IMR-90 (cell line): ENCODE results near the gene GLCCI1. TPM values are rescaled to one million over a fixed set of nuclear protein-coding genes. Genes with fewer than 3 reads are reported as not detected.

Experiments
- ATAC-seq: fragments of 200-7000 bp; cut with Tn5 transposase; 2 replicates; pipeline ENCODE4 v1.9.1; 2020; ENCODE audit warnings: low read depth, mild to moderate bottlenecking, moderate library complexity
- BruUV-seq: library from RNA; stranded (reverse); fragments of 400-500 nt; replicated peaks from 2 replicates; lab custom pipeline; 2021; lab: Mats Ljungman, UMichigan
- CTCF ChIA-PET: fragments of 300-600 bp; formaldehyde crosslinking; extraction: SDS; loops from one replicate; lab custom pipeline; 2021; ENCODE audit warnings: antibody characterized with exemption; lab: Yijun Ruan, JAX
- POLR2A ChIA-PET: fragments of 300-600 bp; sonication (Branson Sonifier 250); formaldehyde crosslinking; loops from one replicate; lab custom pipeline; 2022; ENCODE audit warnings: antibody characterized with exemption; ENCODE audit not compliant: unreplicated experiment; lab: Charles Lee
- DNase-seq: peaks from one replicate; pipeline ENCODE4 v3.0.0; 2013
- H2AFZ ChIP-seq: replicated peaks from 2 replicates; pipeline ENCODE3; 2013; ENCODE audit warnings: low read length, mild to moderate bottlenecking; ENCODE audit not compliant: poor library complexity
- H2AK5ac ChIP-seq: 2 replicates; pipeline ENCODE4 v1.6.1; 2013; ENCODE audit warnings: low read depth, low read length, inconsistent platforms
- H2AK9ac ChIP-seq: replicated peaks from 2 replicates; pipeline ENCODE3; 2013; ENCODE audit warnings: mild to moderate bottlenecking, low read depth, low read length, moderate library complexity; ENCODE audit not compliant: poor library complexity
- H2BK120ac ChIP-seq: 2 replicates; pipeline ENCODE4 v1.6.1; 2013; ENCODE audit warnings: low read depth, low read length, inconsistent platforms
- H2BK15ac ChIP-seq: 3 replicates; pipeline ENCODE4 v1.6.1; 2013; ENCODE audit warnings: low read depth, low read length, inconsistent platforms
- H2BK20ac ChIP-seq: 2 replicates; pipeline ENCODE4 v1.6.1; 2013; ENCODE audit warnings: low read depth, mild to moderate bottlenecking, inconsistent platforms, low read length, moderate library complexity
- H2BK5ac ChIP-seq: 2 replicates; pipeline ENCODE4 v1.6.1; 2013; ENCODE audit warnings: mild to moderate bottlenecking, low read depth, low read length, inconsistent platforms; ENCODE audit not compliant: poor library complexity, severe bottlenecking
- H3K14ac ChIP-seq: replicated peaks from 2 replicates; pipeline ENCODE4 v1.6.1; 2013; ENCODE audit warnings: low read depth, low read length, inconsistent platforms
- H3K18ac ChIP-seq: 2 replicates; pipeline ENCODE4 v1.6.1; 2013; ENCODE audit warnings: low read depth, low read length, control low read depth
- H3K23ac ChIP-seq: 2 replicates; pipeline ENCODE4 v1.6.1; 2013; ENCODE audit warnings: low read depth, low read length, inconsistent platforms
- H3K27ac ChIP-seq: 2 replicates; pipeline ENCODE4 v1.5.1; 2013; ENCODE audit warnings: mild to moderate bottlenecking, control low read depth, low read length; ENCODE audit not compliant: insufficient read depth
- H3K27me3 ChIP-seq: 2 replicates; pipeline ENCODE4 v1.6.1; 2013; ENCODE audit warnings: low read length; ENCODE audit not compliant: control insufficient read depth, insufficient read depth
- H3K36me3 ChIP-seq: 2 replicates; pipeline ENCODE4 v1.6.1; 2013; ENCODE audit warnings: low read length, mixed read lengths; ENCODE audit not compliant: control insufficient read depth, insufficient read depth
- H3K4ac ChIP-seq: 2 replicates; pipeline ENCODE4 v1.6.1; 2013; ENCODE audit warnings: low read depth, low read length, inconsistent platforms
- H3K4me1 ChIP-seq: 2 replicates; pipeline ENCODE4 v1.6.1; 2013; ENCODE audit warnings: low read length, mixed read lengths; ENCODE audit not compliant: control insufficient read depth, insufficient read depth
- H3K4me2 ChIP-seq: 2 replicates; pipeline ENCODE4 v1.6.1; 2013; ENCODE audit warnings: low read depth, mild to moderate bottlenecking, control low read depth, low read length, moderate library complexity
- H3K4me3 ChIP-seq: 2 replicates; pipeline ENCODE4 v1.5.1; 2013; ENCODE audit warnings: low read depth, mild to moderate bottlenecking, control low read depth, low read length, moderate library complexity; ENCODE audit not compliant: insufficient read depth
- H3K56ac ChIP-seq: 2 replicates; pipeline ENCODE4 v1.6.1; 2013; ENCODE audit warnings: low read length, inconsistent platforms; ENCODE audit not compliant: insufficient read depth; ENCODE audit errors: extremely low read depth
- H3K79me1 ChIP-seq, 2 experiments: 2 replicates each; pipeline ENCODE4 v1.6.1; 2013; ENCODE audit warnings: low read length in 2 of 2, inconsistent platforms in 1 of 2, low read depth in 1 of 2
- H3K9ac ChIP-seq: 2 replicates; pipeline ENCODE4 v1.6.1; 2013; ENCODE audit warnings: low read depth, low read length, control low read depth
- H3K9me1 ChIP-seq: 2 replicates; pipeline ENCODE4 v1.6.1; 2013; ENCODE audit warnings: low read length, inconsistent platforms; ENCODE audit not compliant: insufficient read depth
- H3K9me3 ChIP-seq: 2 replicates; pipeline ENCODE4 v1.6.1; 2013; ENCODE audit warnings: low read length; ENCODE audit not compliant: control insufficient read depth, insufficient read depth
- H4K20me1 ChIP-seq: 2 replicates; pipeline ENCODE4 v1.6.1; 2013; ENCODE audit warnings: low read length, inconsistent platforms; ENCODE audit not compliant: insufficient read depth
- H4K5ac ChIP-seq: 2 replicates; pipeline ENCODE4 v1.6.1; 2013; ENCODE audit warnings: mild to moderate bottlenecking, low read depth, low read length, control low read depth
- H4K8ac ChIP-seq, 2 experiments: 2 replicates each; pipeline ENCODE4 v1.6.1; 2013; ENCODE audit warnings: low read depth in 2 of 2, low read length in 2 of 2, control low read depth in 1 of 2, inconsistent platforms in 1 of 2
- H4K91ac ChIP-seq: 2 replicates; pipeline ENCODE4 v1.6.1; 2013; ENCODE audit warnings: low read depth, low read length, inconsistent platforms; ENCODE audit not compliant: insufficient read depth
- BHLHE40 ChIP-seq: fragments of 150-350 bp; IDR thresholded peaks from 2 replicates; pipeline ENCODE4 v1.6.1; 2016; ENCODE audit warnings: mild to moderate bottlenecking, low read depth, low read length
- NFE2L2 ChIP-seq: fragments of 150-350 bp; IDR thresholded peaks from 2 replicates; pipeline ENCODE4 v1.6.1; 2016; ENCODE audit warnings: low read depth, mild to moderate bottlenecking, low read length
- RFX5 ChIP-seq: IDR thresholded peaks from 2 replicates; pipeline ENCODE4 v1.8.0; 2012; ENCODE audit warnings: low read depth, mild to moderate bottlenecking, low read length, moderate library complexity
- WGBS, 2 experiments: methylation state at CpG; one replicate each; pipeline versions ENCODE4 v1.1.5 to v1.1.7; 2013; ENCODE audit warnings: missing lambda C conversion rate in 2 of 2; ENCODE audit not compliant: insufficient read length in 1 of 2; ENCODE audit errors: extremely low coverage in 2 of 2; 5-methylcytosine and 5-hydroxymethylcytosine counted together
- dilution Hi-C: fragments of 300-500 bp; cut with HindIII; formaldehyde crosslinking; loops from one replicate; pipeline ENCODE4 v1.14.3; 2018; ENCODE audit warnings: low sequenced_read_pairs; ENCODE audit not compliant: unreplicated experiment
- in situ Hi-C: fragments of 300-500 bp; cut with MboI; formaldehyde crosslinking; loops from 3 replicates; pipeline ENCODE4 v1.14.3; 2019; ENCODE audit warnings: low sequenced_read_pairs, inconsistent platforms, mixed read lengths
- intact Hi-C: fragments of 100-400 bp; cut with micrococcal nuclease; formaldehyde crosslinking; loops from 2 replicates; pipeline ENCODE4 v1.10.0; 2022
- polyA plus RNA-seq, 3 experiments: library from polyadenylated mRNA; depleted of rRNA; stranded (reverse); fragments of >200 nt; gene quantifications; 2 replicates each; pipeline ENCODE4 v1.2.3, GENCODE V29; 2012; ENCODE audit warnings: low replicate concordance in 1 of 3
- total RNA-seq: library from RNA; depleted of rRNA; stranded (reverse); fragments of >200 nt; gene quantifications from 2 replicates; pipeline ENCODE4 v1.2.3, GENCODE V29; 2012

The GLCCI1 gene
- total and polyA plus RNA-seq, 2 of the 4 experiments (the other 2 are of a cell fraction) = 4.1 to 6.2 TPM

DNA sequence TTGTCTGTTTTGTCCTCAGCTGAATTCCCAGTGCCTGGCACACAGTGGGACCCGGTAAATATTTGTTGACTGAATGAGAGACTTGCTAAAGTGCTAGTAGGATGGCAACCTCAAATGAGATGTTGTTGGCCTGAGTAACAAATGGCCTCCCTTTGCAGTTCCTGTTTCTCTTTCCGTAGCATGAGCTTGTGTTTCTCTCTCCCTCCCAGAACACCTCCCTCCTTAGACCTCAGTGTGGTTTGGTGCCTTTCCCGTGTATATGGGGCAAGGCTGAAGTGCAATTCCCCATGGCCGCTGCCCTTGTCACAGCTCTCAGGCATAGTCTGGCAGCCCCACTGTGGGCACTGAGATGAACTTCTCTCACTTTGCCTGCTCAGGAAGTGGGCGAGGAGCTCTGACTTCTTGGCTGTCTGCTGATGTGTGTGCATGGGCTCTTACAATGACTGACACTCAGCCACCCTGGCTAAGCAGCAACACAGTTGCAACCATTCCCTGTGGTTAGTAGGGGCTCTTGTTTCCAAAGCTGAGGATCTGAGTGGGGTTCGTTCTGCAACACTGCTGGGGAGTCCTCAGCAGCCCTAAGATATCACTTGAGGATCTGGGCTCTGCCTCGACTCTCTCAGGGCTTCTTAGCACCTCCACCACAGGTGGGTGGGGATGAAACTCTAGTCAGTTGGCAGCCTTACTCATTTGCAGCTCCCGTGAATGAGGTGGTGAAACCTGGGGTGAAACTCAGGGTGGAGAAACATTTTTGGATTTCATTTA, 157.3 kb downstream of the GLCCI1 start:
- DNase-seq (no peak), ATAC-seq (no peak)
- Histone ChIP-seq H3K14ac (no peak overlapping the region), H2AK5ac (no peak overlapping the region), H3K18ac (no peak overlapping the region), H3K36me3 (no peaks in the 10 kb centered on the region), H3K23ac (no peak overlapping the region), H2BK15ac (no peak overlapping the region), H3K4me2 (no peak overlapping the region), H2BK20ac (no peak overlapping the region), H2AFZ (peak overlapping the region; percentile 8), H3K9me1 (no peaks in the 10 kb centered on the region), H4K91ac (no peak overlapping the region), H3K27me3 (peaks cover 2% of the 10 kb centered on the region), H2AK9ac (no peak overlapping the region), H3K4ac (no peak overlapping the region), H4K5ac (no peak overlapping the region), H2BK5ac (no peak overlapping the region), H3K27ac (no peak overlapping the region), H3K79me1 (no peaks in the 10 kb centered on the region), H2BK120ac (no peak overlapping the region), H4K20me1 (no peaks in the 10 kb centered on the region), H3K9ac (no peak overlapping the region), H3K4me3 (no peak overlapping the region), H4K8ac (no peak overlapping the region), H3K4me1 (no peaks in the 10 kb centered on the region), H3K9me3 (no peaks in the 10 kb centered on the region), H3K56ac (no peak overlapping the region)
- dilution Hi-C loops = no loop called here
- no peak for TF ChIP-seq BHLHE40
- no peak for TF ChIP-seq NFE2L2
- TF ChIP-seq RFX5 = no peak
- ChIA-PET POLR2A (no interaction called here), CTCF (no interaction called here)
- no CpG with 5 or more reads among the region's 8 CpGs for WGBS, 2 experiments
- in situ Hi-C loops = no loop called here
- no TSS peak for BruUV-seq
- intact Hi-C loops = no loop called here
